ENCODE measurements around the gene MLEC.
"Not testable (repeated sequence)": the region's sequence is repeated elsewhere in the genome, so short reads cannot be mapped to it uniquely, and the experiment has no call there.

MLEC gene

DNA sequence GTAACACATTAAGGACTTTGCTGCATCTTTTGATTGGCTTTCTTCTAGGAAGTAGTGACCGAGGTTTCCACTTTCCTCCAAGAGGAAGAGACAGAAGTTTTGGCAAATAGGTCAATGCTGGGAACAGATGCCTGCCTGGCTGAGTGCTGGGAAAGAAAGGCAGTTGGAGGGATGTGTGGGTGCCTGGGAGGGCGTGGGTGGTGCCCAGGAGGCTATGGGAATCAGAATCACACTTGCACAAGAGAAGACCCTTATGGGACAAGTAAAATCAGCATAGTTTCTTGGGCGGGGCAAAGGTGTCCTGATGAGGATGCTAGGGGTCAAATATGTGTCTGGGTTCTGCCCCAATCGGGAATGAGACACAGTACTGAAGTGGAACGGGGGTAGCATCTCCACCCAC lies 37.8 kb downstream of the MLEC start:
- no peak for DNase-seq

DNA sequence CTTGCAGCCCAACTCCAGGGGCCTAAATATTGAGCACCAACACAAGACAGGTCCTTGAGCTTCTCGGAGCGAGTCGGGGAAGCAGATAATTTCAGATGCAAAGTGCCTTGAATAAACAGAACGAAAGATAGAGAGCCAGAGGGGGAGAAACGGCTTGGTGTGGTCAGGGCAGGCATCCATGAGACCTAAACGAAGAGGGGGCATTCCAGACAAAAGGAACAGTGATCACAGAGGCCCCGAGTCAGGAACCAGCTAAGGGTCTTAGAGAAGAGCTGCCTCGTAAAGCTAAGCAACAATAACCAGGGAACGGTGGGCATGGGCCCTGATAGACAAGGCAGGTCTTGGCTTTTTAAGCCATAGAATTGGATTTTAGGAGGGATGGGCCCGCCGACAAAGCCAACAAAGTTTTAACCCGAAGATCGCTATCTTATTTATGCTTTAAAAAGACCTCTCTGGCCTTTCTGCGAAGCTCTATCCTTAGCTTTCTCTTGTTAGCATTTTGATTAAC lies 38.3 kb downstream of the MLEC start:
- no peak for DNase-seq

DNA sequence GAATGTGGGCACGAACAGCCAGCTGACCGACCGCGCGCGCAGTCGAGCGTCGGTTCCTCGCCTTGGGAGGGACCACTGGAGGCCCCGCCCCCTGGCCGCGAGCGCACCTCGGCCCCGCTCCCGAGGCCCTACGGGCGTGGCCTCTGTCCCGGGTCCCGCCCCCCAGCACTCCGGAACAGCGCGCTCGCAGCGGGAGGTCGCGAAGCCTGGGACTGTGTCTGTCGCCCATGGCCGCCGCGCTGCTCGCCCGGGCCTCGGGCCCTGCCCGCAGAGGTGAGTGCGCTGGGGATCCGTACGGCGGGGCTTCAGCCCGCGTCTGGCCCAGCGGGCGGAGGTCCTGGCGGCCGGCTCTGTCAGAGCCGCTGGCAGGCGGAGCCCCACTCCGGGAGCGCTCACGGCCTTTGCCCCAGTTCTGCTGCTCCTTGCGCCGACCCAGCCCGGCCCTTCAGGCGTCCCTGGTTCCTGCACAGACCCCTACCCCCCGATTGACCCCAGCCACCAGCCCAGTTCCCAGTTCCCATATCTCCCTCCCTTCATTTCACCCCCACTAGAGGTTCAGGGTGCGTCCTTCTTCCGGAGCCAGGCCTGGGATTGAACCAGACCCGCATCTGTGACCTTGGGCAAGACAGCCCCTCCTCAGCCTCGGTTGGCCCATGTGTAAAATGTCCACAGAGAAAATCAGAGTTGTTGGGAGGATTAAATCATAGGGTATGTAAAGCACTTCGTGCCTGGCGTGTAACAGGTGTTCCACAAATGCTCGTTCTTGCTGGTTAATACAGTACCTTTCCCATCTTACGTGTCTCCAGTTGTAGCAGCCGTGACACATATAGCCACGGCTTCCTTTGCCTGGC lies 38.9 kb downstream of the MLEC start, which contains the start of gene ACADS:
ACADS (plus strand) TSS at position 168 of the 851 bp plus-strand sequence; CDS start at position 228, 60 bp downstream.
- peak; percentile 97 for DNase-seq

DNA sequence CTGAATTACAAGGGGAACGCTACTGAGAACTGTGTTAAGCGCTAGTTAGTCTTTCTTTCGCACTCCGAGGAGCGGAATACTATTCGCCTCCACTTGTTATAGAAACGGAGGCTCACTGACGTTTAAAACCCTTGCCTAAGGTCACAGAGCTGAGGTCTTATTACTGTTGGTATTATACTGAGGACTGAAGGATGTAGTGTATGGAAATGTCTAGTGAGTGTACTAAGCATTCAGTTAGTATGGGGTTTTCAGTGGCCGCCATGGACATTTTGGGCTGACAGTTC lies 39.5 kb downstream of the MLEC start:
- DNase-seq: no peak

DNA sequence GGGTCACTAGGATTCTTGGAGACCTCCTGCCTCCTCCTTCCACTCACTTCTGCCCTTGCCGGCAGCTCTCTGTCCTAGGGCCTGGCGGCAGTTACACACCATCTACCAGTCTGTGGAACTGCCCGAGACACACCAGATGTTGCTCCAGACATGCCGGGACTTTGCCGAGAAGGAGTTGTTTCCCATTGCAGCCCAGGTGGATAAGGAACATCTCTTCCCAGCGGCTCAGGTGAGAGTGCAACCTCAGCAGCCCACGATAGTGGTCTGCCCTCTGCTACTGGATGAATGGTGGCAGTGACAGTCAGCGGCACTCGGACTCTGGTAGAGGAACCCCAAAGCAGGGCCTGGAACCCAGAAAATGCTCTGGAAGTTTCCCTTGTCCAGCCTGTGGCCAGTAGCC lies 40.0 kb downstream of the MLEC start:
- DNase-seq: no peak

DNA sequence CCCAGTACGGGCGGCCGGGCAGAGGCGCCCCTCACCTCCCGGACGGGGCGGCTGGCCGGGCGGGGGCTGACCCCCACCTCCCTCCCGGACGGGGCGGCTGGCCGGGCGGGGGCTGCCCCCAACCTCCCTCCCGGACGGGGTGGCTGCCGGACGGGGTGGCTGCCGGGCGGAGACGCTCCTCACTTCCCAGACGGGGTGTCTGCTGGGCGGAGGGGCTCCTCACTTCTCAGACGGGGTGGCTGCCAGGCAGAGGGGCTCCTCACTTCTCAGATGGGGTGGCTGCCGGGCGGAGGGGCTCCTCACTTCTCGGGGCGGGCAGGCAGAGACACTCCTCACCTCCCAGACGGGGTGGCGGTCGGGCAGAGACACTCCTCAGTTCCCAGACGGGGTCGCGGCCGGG lies 45.2 kb downstream of the MLEC start:
- DNase-seq: not testable (repeated sequence)

DNA sequence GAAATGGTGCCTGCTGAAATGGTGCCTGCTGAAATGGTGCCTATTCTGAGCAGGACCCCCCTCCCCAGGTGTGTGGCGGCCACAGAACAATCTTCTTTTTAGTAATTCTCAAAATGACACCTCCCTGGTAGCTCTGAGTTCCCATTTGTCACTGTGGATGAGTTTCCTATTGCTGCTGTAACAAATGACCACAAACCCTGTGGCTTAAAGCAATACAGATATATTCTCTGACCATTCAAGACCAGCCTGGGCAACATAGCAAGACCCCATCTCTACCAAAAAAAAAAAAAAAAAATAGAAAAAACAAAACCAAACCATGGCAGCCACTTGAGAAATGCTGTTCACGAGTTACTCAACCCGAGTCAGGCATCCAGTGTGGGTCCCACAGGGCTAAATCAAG lies 46.6 kb downstream of the MLEC start:
- no peak for DNase-seq

DNA sequence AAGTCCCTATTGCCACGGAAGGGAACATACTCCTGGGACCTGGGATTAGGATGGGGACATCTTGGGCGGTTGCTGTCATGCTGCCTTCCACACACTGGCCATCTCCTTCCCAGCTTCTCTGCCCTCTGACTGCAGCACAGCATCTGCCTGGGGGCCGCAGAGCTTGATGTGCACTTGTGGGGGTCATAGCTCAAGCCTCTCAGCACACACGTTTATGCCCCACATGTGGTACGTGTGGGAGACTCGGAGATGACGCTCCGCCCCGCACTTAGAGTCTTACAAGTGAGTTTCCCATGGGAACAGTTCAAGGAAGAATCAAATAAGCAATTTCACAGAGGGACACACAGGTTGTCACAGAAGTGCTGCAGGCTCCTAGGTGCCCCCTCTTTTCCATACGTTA lies 47.3 kb downstream of the MLEC start:
- DNase-seq: no peak

DNA sequence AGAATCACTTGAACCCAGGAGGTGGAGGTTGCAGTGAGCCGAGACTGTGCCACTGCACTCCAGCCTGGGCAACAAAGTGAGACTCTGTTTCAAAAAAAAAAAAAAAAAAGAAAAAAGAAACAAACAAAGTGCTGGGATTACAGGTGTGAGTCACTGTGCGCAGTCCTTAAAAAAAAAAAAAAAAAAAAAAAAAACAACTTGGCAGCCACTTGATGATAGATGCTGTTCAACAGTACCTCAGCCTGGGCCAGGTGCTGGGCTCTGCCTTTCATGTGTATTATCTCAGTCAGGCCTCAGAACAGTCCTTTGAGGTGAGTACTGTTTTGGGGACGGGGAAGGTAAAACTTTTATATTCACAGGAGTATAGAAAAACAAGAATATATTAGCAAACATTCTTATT lies 48.2 kb downstream of the MLEC start:
- DNase-seq: no peak

DNA sequence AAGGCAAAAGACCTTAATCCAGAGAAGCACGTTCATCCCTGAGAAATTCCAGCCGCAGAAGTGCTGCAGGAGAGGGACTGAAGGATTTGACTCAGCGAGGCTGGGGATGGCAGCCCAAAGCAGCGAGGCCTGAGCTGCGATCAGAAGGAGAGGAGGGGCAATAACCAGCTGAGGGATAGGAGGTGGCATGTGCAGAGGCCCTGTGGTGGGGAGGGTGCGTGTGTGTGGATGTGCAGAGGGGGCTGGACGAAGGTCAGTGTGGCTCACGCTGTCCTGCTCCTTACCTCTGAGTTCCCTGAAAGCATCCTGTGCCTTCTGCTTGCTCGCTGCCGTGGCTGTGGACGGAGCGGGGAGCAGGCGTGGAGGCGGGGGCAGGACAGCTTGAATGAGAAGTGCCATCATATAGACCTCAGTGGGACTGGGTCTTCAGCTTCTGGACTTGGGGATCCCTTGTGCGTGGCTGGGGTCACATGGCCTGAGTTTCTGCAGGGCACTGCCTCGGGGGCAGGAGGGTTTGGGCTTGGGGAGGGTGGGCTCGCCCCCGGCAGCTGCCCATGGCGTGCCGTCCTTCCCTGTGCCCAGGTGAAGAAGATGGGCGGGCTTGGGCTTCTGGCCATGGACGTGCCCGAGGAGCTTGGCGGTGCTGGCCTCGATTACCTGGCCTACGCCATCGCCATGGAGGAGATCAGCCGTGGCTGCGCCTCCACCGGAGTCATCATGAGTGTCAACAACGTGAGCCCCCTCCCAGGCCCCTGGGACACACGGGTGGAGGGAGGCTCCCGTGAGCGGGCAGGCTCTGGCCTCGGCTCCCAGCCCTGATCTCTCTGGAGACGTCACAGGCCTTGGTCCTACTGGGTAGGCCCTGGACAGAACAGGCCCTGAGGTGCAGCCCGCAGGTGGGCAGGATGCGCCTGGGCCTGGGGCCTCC lies 49.7 kb downstream of the MLEC start:
- DNase-seq: no peak

DNA sequence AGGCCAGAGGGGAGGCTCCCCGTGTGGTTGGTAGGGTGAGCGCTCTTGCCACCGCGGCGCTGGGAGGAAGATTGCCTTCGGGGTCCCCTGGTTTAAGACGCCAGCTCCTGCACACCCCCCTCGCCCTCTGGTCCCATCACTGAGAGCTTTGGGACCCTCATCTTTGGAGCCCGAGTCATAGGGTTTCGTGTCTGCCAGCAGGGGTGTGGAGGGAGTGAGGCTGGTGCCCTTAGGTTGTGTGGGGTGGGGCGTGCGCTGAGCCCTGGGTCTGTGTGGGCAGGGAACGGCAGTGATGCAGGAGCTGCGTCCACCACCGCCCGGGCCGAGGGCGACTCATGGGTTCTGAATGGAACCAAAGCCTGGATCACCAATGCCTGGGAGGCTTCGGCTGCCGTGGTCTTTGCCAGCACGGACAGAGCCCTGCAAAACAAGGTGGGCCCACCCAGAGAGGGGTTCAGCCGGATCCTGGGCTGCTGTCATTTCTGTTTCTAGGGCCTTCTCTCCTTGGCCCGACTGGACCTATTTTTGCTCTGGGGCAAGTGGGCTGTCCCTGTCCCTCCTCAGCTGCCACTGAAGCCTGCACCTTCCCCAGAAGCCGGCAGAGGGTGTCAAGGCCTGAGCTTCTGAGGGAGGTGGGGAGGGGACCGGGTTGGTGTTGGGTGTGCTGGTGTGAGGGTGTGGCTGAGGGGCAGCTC lies 50.8 kb downstream of the MLEC start:
- DNase-seq: peak; percentile 71

DNA sequence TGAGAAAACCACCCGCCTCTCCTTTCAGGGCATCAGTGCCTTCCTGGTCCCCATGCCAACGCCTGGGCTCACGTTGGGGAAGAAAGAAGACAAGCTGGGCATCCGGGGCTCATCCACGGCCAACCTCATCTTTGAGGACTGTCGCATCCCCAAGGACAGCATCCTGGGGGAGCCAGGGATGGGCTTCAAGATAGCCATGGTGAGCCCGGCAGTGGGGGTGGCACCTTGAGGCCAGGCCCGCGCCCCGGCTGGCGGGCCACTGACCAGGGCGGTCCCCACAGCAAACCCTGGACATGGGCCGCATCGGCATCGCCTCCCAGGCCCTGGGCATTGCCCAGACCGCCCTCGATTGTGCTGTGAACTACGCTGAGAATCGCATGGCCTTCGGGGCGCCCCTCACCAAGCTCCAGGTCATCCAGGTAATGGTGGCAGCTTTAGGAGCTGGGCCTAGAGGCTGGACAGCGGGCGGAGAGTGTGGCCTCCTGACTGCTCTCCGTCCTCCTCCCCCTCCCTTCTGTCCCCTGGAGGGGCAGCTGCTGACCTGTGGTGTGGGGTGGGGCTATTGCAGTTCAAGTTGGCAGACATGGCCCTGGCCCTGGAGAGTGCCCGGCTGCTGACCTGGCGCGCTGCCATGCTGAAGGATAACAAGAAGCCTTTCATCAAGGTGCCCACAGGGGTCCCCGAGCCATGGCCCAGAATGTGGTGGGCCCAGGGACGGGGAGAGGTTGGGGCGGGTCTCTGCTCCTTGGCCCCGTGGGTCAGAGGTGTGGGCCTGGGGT lies 51.5 kb downstream of the MLEC start:
- DNase-seq: no peak

DNA sequence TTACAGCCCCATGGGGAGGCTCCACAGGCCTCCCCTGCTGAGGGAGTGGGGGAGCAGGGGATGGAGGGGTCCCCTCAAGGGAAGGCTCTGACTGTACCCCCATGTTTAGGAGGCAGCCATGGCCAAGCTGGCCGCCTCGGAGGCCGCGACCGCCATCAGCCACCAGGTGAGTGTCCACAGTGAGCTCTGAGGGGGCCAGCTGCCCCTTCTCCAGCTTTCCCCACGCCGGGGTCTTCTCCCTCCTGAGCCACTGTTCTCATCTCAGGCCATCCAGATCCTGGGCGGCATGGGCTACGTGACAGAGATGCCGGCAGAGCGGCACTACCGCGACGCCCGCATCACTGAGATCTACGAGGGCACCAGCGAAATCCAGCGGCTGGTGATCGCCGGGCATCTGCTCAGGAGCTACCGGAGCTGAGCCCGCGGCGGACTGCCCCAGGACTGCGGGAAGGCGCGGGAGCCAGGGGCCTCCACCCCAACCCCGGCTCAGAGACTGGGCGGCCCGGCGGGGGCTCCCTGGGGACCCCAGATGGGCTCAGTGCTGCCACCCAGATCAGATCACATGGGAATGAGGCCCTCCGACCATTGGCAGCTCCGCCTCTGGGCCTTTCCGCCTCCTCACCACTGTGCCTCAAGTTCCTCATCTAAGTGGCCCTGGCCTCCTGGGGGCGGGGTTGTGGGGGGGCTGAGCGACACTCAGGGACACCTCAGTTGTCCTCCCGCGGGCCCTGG lies 52.2 kb downstream of the MLEC start:
- DNase-seq: no peak

DNA sequence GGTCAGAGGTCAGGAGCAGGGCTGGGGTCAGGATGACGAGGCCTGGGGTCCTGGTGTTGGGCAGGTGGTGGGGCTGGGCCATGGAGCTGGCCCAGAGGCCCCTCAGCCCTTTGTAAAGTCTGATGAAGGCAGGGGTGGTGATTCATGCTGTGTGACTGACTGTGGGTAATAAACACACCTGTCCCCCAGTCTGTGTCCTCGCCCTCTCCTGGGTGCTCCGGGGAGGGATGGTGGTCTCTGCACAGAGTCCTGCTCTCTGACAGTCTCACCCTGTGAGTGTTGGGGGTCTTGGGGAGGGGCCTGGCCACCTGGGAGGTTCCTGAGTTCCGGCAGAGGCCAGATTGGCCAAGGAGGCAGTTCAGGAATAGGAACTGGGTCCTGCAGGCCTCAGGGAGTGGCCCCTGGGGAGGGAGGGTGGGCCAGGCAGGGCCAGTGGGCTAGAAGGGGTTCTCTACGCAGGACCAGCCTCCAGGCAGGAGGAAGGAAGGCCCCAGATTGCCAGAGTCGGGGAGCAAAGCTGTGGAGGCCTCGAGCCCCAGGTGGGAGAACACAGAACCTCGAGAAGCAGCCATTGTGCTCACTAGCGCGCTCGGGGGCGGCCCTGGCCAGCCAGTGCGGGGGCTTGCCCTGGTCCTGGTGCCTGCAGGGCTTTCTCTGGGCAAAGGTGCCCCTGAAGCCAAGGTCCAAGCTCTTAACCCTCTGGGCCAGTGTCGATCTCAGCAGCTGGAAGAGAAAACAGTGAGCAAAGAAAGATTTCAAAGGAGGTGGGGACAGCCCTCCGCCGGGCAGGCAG lies 53.1 kb downstream of the MLEC start:
- DNase-seq: no peak

DNA sequence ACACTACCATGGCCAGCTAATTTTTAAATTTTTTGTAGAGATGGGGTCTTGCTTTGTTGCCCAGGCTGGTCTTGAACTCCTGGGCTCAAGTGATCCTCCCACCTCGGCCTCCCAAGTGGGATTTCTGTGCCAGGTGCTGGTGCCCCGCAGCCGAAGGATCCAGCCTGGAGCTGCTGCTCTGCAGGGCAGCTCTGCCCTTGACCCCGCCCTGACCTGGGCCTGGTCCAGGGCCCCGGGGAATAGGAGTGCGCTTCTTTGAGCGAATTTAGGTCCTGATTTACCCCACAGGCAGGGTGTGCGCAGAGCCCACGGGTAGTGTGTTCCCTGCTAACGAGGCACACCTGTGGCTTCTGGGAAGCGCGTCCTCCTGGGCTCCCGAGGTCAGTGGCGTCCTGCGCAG lies 53.9 kb downstream of the MLEC start:
- no peak for DNase-seq

DNA sequence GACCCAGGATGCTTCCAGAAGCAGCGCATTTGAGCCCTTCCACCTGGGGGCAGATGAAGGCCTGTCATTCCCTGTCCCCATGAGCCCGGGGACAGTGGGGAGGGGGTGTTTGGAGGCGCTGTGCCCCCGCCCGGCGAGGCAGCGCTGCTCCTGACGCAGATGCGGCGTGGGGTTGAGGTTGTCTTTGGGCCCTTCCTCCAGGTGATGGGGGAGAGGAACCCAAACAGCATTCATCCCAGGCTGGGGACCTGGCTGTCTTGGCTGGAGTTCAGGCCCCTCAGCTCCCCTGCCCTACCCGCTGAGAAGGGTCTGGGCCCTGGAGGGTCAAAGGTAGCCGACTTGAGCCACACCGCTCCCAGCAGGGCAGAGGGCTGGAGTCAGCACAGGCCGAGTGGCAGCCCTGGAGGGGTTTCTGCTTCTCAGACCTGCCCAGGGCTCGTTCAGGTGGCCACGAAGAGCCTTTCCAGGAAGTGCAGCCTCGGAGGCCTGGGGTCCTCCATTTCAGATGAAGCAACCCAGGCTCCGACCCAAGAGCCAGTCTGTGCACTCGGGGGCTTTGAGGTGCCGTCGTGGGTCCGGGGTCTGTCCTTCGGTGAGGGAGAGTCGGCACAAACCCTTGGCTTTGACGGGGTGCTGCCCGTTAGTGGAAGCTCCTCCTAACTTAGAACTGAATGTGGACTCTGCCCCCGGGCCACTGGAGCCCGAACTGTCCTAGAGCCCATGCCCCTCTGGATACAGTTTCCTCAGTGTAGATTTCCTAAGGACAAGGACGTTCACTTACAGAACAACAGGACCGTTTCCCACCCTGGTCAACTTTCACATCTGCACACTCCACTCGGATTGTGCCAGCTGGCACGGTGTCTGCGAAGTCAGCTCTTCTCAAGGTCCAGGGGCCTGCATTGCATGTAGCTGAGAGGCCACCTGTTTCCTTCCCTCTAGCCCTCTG lies 54.8 kb downstream of the MLEC start:
- DNase-seq: no peak

DNA sequence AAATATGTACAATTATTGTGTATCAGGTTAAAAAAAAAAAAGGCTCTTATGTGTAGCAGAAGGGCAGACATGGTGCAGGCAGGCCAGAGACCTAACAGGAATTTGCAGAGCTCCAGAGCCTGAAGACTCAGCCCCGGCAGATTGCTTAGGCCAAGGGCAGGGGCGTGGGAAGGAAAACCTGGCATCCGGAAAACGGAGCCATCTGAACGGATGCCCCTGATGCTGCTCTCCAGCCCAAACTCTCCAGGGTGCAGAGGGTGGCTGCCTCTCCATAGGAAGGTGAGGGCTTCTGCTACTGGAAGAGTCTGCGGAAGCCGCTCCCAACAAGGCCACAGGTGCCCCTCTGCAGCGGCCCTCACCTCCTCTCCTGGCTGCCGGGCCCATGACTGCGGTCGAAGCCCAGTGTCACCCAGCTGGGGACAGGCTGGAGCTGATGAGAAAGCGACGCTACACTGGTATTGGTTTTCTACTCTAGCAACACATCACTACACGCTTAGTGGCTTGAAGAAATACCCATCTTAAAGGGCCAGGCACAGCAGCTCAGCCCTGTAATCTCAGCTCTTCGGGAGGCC lies 58.1 kb downstream of the MLEC start:
- DNase-seq: no peak

DNA sequence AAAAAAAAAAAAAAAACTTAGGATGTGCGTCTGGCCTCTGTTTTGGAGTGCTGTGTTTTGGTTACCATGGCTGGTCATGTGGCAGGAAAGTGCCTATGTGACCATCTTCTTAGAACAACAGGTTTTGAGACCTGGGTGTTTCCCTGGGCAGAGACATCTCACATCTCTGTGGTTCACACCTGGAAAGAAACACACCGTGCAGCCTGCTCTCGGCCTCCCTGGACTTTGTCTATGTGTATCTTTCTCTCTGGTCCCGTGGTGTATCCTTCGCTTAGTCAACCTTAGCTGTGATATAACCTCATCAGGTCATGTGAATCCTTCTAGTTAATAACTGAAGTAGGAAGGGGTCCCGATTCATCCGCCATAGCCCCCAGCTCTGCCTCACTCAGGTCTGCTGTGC lies 61.3 kb downstream of the MLEC start:
- no peak for DNase-seq

DNA sequence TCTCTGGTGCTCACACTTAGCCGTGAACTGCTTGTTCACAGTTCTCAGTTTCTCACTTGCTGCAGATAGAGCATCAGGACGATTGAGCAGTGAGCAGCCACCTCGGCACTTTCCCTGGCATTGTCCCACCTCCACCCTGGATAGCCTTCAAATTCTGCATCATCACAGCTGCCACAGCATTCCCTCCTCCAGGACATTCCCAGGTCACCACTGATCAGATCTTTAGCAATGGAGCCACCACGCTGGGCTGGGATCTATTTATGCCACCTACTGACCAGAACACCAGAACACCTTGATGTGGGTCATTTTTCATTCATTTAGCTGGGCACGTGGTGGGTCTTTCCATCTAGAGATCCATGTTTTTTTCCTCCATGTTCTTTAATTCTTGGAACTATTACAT lies 62.3 kb downstream of the MLEC start:
- no peak for DNase-seq
